A673 (cell line): ENCODE data around the gene CAMK4. TPM values are rescaled to one million over a fixed set of nuclear protein-coding genes. Genes with fewer than 3 reads are reported as not detected.

Experiments
- BruUV-seq: library from RNA; stranded (reverse); fragments of 400-500 nt; replicated peaks from 2 replicates; lab custom pipeline; 2021; lab: Mats Ljungman, UMichigan
- CTCF ChIA-PET: fragments of 300-600 bp; sonication (Branson Sonifier 250); formaldehyde crosslinking; loops from one replicate; lab custom pipeline; 2022; ENCODE audit warnings: antibody characterized with exemption; lab: Charles Lee
- POLR2A ChIA-PET: fragments of 300-600 bp; sonication (Branson Sonifier 250); formaldehyde crosslinking; loops from one replicate; lab custom pipeline; 2022; ENCODE audit warnings: antibody characterized with exemption; ENCODE audit not compliant: low non-redundant PET; lab: Charles Lee
- DNase-seq: peaks from one replicate; pipeline ENCODE4 v3.0.0-alpha.2; 2015; ENCODE audit warnings: low spot score
- H3K27ac ChIP-seq: fragments of 200-600 bp; sonication (generic); 2 replicates; pipeline ENCODE4 v1.5.1; 2016; ENCODE audit warnings: mixed run types, low read depth, mild to moderate bottlenecking, mixed read lengths, antibody characterized with exemption, low read length; ENCODE audit not compliant: poor library complexity, severe bottlenecking
- H3K27me3 ChIP-seq: fragments of 200-600 bp; sonication (generic); replicated peaks from 2 replicates; pipeline ENCODE4 v1.6.1; 2017; ENCODE audit warnings: mixed run types, low read depth, mild to moderate bottlenecking, mixed read lengths, antibody characterized with exemption, low read length; ENCODE audit not compliant: insufficient read depth, poor library complexity
- H3K36me3 ChIP-seq: fragments of 200-600 bp; sonication (generic); 2 replicates; pipeline ENCODE4 v1.6.1; 2016; ENCODE audit warnings: mixed run types, mild to moderate bottlenecking, mixed read lengths, antibody characterized with exemption, low read length; ENCODE audit not compliant: insufficient read depth, poor library complexity, severe bottlenecking
- H3K4me1 ChIP-seq: fragments of 200-600 bp; sonication (generic); 2 replicates; pipeline ENCODE4 v1.6.1; 2017; ENCODE audit warnings: mixed run types, mild to moderate bottlenecking, mixed read lengths, antibody characterized with exemption, low read length; ENCODE audit not compliant: insufficient read depth, poor library complexity, severe bottlenecking
- H3K4me3 ChIP-seq: fragments of 200-600 bp; sonication (generic); 2 replicates; pipeline ENCODE4 v1.5.1; 2016; ENCODE audit warnings: low read depth, mixed run types, mild to moderate bottlenecking, mixed read lengths, low read length; ENCODE audit not compliant: poor library complexity, severe bottlenecking
- H3K9me3 ChIP-seq: fragments of 200-600 bp; sonication (generic); 2 replicates; pipeline ENCODE4 v1.6.1; 2016; ENCODE audit warnings: mixed run types, low read depth, mild to moderate bottlenecking, mixed read lengths, antibody characterized with exemption, low read length; ENCODE audit not compliant: poor library complexity, severe bottlenecking
- EZH2 ChIP-seq: fragments of 200-600 bp; sonication (generic); IDR thresholded peaks from 2 replicates; pipeline ENCODE4 v1.6.1; 2017; ENCODE audit warnings: borderline replicate concordance, low read depth, mild to moderate bottlenecking, mixed read lengths, antibody characterized with exemption, low read length; ENCODE audit not compliant: poor library complexity, severe bottlenecking
- intact Hi-C: fragments of 100-400 bp; cut with micrococcal nuclease; formaldehyde crosslinking; loops from one replicate; pipeline ENCODE4 v1.10.0; 2022; ENCODE audit not compliant: unreplicated experiment
- total RNA-seq: library from RNA; stranded (reverse); gene quantifications from 2 replicates; pipeline ENCODE4 v1.2.3, GENCODE V29; 2021
- TF ChIP-seq, protein P1 (sequence below): fragments of 300-800, 200-600 bp; sonication (generic); conservative IDR thresholded peaks from 2 replicates; pipeline ENCODE4 v1.5.1; 2017; ENCODE audit warnings: low read depth, mild to moderate bottlenecking, antibody characterized with exemption, low read length, moderate library complexity, mixed read lengths

CAMK4 gene
- total RNA-seq, 1 experiment from 2014 or later, result 0.88 TPM

DNA sequence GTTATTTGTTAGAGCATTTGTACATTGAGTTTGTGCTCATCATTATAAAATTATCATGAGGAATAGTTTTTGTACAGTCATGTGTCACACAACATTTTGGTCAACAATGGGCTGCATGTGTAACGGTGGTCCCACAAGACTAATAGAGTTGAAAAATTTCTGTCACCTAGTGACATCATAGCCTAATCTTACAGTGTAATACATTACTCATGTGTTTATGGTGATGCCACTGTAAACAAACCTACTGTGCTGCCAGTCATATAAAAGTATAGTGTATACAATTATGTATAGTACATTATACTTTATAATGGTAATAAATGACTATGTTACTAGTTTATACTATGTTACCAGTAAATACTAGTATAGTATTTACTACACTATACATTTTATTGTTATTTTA, 3.0 kb upstream of the CAMK4 start:
- no TSS peak for BruUV-seq
- Histone ChIP-seq H3K4me1 (no peaks in the 10 kb centered on the region), H3K4me3 (no peak overlapping the region), H3K9me3 (no peaks in the 10 kb centered on the region), H3K27ac (no peak overlapping the region), H3K27me3 (peaks cover 9% of the 10 kb centered on the region), H3K36me3 (no peaks in the 10 kb centered on the region)
- DNase-seq, result no peak
- TF ChIP-seq, protein P1, sequence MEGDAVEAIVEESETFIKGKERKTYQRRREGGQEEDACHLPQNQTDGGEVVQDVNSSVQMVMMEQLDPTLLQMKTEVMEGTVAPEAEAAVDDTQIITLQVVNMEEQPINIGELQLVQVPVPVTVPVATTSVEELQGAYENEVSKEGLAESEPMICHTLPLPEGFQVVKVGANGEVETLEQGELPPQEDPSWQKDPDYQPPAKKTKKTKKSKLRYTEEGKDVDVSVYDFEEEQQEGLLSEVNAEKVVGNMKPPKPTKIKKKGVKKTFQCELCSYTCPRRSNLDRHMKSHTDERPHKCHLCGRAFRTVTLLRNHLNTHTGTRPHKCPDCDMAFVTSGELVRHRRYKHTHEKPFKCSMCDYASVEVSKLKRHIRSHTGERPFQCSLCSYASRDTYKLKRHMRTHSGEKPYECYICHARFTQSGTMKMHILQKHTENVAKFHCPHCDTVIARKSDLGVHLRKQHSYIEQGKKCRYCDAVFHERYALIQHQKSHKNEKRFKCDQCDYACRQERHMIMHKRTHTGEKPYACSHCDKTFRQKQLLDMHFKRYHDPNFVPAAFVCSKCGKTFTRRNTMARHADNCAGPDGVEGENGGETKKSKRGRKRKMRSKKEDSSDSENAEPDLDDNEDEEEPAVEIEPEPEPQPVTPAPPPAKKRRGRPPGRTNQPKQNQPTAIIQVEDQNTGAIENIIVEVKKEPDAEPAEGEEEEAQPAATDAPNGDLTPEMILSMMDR, result no peak
- TF ChIP-seq EZH2, result no peak
- ChIA-PET CTCF (no interaction called here), POLR2A (no interaction called here)
- intact Hi-C loops, result no loop called here

DNA sequence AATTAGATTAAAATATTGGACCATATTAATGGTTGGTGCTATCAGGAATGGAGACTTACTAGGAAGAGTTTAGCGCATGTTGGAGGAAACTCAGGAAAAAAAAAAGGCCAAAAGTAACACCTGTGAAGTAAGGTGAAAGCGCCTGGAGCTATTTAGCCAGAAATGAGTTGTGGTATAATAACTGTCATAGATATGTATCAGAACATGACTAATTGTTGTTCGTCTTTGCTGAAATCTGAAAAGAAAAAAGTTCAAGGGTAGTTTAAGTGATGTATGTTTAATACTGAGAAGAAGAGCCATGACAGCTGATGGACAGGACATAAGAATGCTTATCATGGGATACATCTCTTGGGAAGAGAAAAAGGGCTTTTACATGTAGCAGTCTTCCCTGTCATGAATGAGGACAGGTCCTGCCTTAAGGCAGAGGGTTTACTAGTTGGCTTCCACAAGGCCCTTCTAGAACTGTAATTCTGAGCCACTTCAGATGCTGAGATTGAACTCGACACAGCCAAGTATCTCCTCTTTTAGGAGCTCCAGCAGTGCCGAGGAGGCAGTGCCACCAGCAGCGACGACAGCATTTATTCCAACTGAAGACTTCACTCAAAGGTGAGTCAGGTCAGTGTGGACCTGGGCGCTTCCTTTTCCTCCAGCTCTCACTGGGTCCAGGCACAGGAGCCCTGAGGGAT, 940 bp upstream of the CAMK4 start:
- H3K27me3 ChIP-seq, result peaks cover 14% of the 10 kb centered on the region
- ChIA-PET CTCF (no interaction called here), POLR2A (no interaction called here)
- no peaks in the 10 kb centered on the region for H3K4me1 ChIP-seq
- BruUV-seq, result no TSS peak
- TF ChIP-seq, protein P1, result no peak
- TF ChIP-seq EZH2, result no peak
- intact Hi-C loops, result no loop called here
- DNase-seq, result no peak
- no peak overlapping the region for H3K27ac ChIP-seq
- no peaks in the 10 kb centered on the region for H3K36me3 ChIP-seq
- peak overlapping the region; percentile 48 for H3K4me3 ChIP-seq
- no peaks in the 10 kb centered on the region for H3K9me3 ChIP-seq

DNA sequence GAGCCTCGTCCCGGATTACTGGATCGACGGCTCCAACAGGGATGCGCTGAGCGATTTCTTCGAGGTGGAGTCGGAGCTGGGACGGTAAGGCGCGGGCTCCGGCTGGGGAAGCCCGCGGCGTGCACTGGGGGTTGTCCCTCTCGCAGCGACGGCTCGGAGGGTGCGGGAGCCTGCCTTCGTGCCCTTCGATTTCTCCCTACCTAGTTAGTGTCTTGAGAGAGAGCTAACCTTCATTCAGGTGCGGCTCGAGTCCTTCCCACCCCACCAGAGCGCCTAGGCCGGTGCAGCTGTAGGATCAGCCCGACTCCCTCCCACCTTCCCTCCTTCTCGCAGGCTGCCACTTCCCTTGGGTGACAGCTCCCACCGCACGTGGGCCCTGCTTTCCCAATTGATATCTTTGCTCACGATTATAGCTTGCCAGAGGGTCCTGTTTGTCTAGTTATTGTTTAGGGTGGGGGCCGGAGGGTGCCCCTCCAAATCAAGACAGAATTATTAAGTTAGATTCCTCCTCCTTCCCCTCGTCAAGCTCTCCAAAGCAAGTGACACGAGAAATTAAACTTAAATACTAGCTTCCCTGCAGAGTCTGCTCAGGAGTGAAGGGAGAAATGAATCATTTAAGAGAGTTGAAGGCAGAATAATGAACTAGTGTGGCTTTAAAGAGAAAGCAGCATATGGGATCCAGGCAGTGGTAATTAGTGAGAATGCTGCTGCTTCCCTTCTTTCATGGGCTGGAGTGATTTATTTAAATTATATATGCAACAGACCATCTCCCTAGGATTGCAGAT, 569 bp downstream of the CAMK4 start:
- Histone ChIP-seq H3K27me3 (peaks cover 14% of the 10 kb centered on the region), H3K4me3 (peak overlapping the region; percentile 48), H3K9me3 (no peaks in the 10 kb centered on the region), H3K4me1 (no peaks in the 10 kb centered on the region), H3K36me3 (no peaks in the 10 kb centered on the region), H3K27ac (no peak overlapping the region)
- POLR2A ChIA-PET, result interaction anchor here (0.6 kb wide), 1 partner anchor 134 kb away, joined by 4 read pairs; no protein-coding TSS in a partner anchor
- TF ChIP-seq EZH2, result no peak
- TF ChIP-seq, protein P1, result no peak
- CTCF ChIA-PET, result no interaction called here
- no TSS peak for BruUV-seq
- DNase-seq, result peak; percentile 25
- intact Hi-C loops, result no loop called here
